GM19099 (cell line): Measurements from ENCODE around the gene LOXL4.

Experiments
- POLR2A ChIP-seq: IDR thresholded peaks from 3 replicates; pipeline ENCODE4 v1.6.1; 2011; ENCODE audit warnings: low read depth; ENCODE audit not compliant: insufficient read length; ENCODE audit errors: extremely low read depth

LOXL4 gene

DNA sequence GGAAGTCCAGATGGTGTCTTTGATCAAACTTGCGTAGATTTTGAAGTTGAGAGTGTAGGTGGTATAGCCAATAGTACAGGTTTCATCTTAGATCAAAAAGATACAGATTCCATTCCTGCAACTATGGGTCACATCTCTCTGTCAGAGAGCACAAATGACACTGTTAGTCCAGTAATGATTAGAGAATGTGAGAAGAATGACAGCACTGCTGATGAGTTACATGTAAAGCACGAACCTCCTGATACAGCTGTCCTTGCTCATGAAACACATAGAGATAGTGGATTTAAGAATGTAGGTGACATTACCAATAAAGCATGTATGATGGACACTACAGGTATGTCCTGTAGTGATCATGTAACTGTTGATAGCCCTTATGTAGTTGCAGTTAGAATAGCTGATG is 59.1 kb downstream of the LOXL4 start:
- no peak for TF ChIP-seq POLR2A

DNA sequence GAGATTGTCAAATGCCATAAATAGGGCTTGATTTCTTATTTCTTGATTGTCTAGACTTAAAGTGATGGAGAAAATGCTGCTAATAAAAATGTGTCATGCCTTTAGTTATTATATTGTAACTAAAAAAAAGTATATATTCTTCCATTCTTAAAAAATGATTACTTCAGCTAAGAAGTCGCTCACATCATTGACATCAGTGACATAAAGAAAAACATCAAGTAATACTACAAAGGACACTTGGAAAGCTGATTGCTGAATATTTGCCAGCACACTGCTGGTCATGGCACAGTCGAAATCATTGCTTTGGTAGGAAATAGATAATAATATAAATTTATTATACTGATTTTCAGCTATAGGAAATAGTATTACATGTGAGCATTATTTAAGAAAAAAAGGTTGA is 62.6 kb downstream of the LOXL4 start:
- no peak for TF ChIP-seq POLR2A

DNA sequence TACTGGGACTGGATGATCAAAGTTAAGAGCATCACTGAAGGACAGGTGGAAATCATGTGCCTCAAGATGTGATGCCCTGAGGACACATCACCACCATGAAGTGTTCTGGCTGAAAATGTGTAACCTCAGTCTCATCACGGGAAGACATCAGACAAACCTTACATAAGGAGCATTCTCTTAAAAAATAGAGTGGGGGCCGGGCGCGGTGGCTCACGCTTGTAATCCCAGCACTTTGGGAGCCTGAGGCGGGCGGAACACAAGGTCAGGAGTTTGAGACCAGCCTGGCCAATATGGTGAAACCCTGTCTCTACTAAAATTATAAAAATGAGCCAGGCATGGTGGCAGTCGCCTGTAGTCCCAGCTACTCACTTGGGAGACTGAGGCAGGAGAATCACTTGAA is 65.6 kb downstream of the LOXL4 start:
- no peak for TF ChIP-seq POLR2A

DNA sequence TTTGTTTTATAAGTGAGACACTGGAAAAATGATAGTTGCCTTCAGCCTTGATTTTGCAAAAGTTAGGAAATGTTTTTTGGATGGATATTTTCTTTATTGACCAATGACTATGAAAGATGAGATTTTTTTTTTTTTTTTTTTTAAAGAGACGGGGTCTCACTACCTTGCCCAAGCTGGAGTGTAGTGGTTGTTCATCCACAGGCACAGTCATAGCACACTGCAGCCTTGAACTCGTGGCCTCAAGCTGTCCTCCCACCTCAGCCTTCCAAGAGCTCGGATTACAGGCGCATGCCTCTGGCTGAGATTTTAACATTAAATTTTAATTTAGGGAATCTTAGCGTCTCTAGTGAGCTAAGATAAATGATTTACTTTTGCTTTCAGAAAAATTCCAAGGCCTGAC is 66.2 kb downstream of the LOXL4 start:
- no peak for TF ChIP-seq POLR2A
